ENCODE measurements around the gene HOXD4. TPM values are rescaled to one million over a fixed set of nuclear protein-coding genes. Genes with fewer than 3 reads are reported as not detected.

Gene HOXD4
- 0.12 and 2.7 TPM in 2 replicates for total RNA-seq

GRCh38 chr2:176151442-176152287 lies at the start of gene HOXD4:
Gene HOXD4 (plus strand): TSS chr2:176151550. CDS start chr2:176151634, 84 bp downstream.

GRCh38 chr2:176106581-176107539 lies 44.5 kb upstream of the HOXD4 start, which contains the start of gene HOXD11:
Gene HOXD11 (plus strand): TSS chr2:176107280. CDS start chr2:176107356, 76 bp downstream.

GRCh38 chr2:176115883-176116813 lies 35.2 kb upstream of the HOXD4 start, which contains the start of gene HOXD10:
Gene HOXD10 (plus strand): TSS chr2:176116778. CDS start chr2:176116834, 56 bp downstream.

GRCh38 chr2:176122683-176123410 lies 28.5 kb upstream of the HOXD4 start, which contains the start of gene HOXD9:
Gene HOXD9 (plus strand): TSS chr2:176122719. CDS start chr2:176122769, 50 bp downstream.

GRCh38 chr2:176128982-176129796 lies 22.2 kb upstream of the HOXD4 start, which contains the start of gene HOXD8:
Gene HOXD8 (plus strand): TSS chr2:176129705. CDS start chr2:176130367, 662 bp downstream.

GRCh38 chr2:176156807-176157498 lies 5.6 kb downstream of the HOXD4 start, which contains the start of gene HOXD3:
Gene HOXD3 (plus strand): TSS chr2:176157307. CDS start chr2:176169115, 11,808 bp downstream.

GRCh38 chr2:176187899-176188773 lies 36.8 kb downstream of the HOXD4 start, which contains the start of gene HOXD1:
Gene HOXD1 (plus strand): TSS chr2:176188668. CDS start chr2:176188802, 134 bp downstream.

Other genes with a start within 250 kb of the HOXD4 start
- gene LNPK, start 149.3 kb upstream of the HOXD4 start, total RNA-seq, result 15.1 and 18.0 TPM in 2 replicates
- 0.09 TPM in 1 of 2 replicates, not detected in the other for gene EVX2, start 67.6 kb upstream of the HOXD4 start, total RNA-seq
- gene HOXD13, start 58.8 kb upstream of the HOXD4 start, total RNA-seq, result not detected in 2 replicates
- not detected in 2 replicates for gene HOXD12, start 51.8 kb upstream of the HOXD4 start, total RNA-seq
- gene HOXD11, start 44.3 kb upstream of the HOXD4 start, total RNA-seq, result not detected in 2 replicates
- not detected in 2 replicates for gene HOXD10, start 34.8 kb upstream of the HOXD4 start, total RNA-seq
- 0.09 TPM in 1 of 2 replicates, not detected in the other for gene HOXD9, start 28.8 kb upstream of the HOXD4 start, total RNA-seq
- 1.2 and 5.0 TPM in 2 replicates for gene HOXD8, start 21.8 kb upstream of the HOXD4 start, total RNA-seq
- gene HOXD3, start 5.8 kb downstream of the HOXD4 start, total RNA-seq, result 0.09 and 0.82 TPM in 2 replicates
- gene HOXD1, start 37.1 kb downstream of the HOXD4 start, total RNA-seq, result not detected in 2 replicates
- 30.9 and 37.3 TPM in 2 replicates for gene MTX2, start 117.9 kb downstream of the HOXD4 start, total RNA-seq